Cortex of kidney (tissue), 1 donor: ENCODE measurements around the gene HCK.
A peak's percentile ranks its signal among the peaks of the same experiment; 100 is the strongest.
"Not testable (repeated sequence)": the region's sequence is repeated elsewhere in the genome, so short reads cannot be mapped to it uniquely, and the experiment has no call there.

Source experiments
- DNase-seq: peaks from one replicate; lab custom pipeline; 2025; lab: John Stamatoyannopoulos, UW

HCK gene

DNA sequence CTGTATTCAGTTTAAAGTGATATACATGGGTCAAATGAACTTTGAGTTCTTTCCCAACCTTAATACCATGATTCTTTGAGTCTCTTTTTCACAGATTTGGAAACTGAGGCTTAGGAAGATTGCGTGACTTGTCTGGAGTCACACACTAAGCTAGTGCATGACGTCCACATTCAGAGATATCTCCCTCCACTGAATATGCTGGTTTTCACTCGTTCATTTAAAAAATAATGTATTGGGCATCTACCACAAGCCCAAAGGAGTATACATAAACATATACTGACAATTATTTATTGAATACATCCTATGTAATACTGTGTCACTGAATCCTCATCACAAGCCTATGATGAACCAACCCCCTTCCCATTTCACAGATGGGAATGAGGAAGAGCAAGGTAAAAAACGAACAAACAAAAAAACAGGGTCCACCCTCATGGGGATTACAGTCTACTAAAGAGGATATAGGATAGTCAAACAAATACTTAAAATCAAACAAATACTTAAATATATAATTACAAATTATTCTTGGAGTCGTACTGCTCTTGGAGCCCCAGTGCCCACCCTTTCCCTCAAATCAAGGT lies 56.9 kb downstream of the HCK start:
- no peak for DNase-seq

DNA sequence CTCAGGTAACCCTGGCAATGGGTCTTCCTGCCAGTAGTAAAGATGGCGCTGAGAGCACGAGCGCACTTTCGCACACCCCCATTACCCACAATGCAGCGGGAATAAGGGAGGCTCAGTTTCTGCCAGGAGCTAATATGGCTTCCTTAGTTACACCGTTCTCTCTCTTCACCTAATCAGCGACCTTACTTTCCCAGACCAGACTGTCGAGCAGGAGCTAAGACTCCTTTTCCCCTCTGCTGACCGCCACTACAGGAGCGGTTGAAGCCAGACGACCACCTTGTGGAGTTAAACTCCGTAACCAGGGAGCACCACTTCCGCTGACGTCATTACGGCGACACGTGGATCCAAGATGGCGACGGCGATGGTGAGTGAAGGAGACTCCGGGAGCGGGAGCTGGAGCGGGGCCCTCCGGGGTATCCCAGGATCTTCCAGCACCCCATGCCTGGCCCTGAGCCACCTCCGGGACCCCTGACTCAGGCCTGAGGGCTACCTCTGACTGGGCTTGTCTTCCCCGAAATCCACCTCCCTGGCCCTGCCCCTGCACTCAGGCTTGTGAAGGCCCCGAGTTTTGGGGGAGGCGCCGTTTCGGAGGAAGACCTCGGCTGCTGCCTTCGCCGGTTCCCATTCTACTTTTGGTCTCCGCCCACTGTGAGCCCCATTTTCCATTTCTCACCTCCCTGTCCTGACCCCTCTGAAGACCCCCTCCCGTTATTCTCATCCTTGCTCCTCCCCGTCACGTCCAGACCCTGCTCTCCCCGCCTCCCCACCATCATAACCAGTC lies 57.5 kb downstream of the HCK start, which contains the start of gene TM9SF4:
Gene TM9SF4, plus strand, starts transcription at position 323 of the 781 bp plus-strand sequence. Its CDS starts 27 bp downstream, at position 350.
- DNase-seq = peak; percentile 29

DNA sequence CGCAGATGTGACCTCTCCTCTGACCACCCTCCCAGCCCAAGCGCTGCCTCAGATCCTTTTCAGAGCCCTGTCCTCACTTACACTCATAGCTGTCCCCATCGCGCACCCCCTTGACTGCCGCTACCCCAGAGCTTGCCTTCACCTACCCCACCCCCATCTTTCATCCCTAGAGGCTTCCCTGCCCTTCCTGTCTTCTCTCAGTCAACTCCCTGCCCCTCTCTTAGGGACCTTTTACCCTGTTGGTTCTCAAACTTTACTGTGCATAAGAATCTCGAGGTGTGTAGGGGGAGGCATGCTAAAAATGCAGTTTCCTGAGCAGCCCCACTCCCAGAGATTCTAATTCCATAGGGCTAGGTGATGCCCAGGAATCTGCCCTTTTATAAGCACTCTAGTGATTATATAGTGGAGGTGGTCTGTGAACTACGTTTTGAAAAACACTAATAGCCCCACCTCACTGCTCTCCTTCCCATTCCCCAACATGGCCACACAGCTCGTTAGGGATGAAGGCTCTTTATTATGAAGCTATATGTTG lies 58.2 kb downstream of the HCK start:
- DNase-seq = no peak

DNA sequence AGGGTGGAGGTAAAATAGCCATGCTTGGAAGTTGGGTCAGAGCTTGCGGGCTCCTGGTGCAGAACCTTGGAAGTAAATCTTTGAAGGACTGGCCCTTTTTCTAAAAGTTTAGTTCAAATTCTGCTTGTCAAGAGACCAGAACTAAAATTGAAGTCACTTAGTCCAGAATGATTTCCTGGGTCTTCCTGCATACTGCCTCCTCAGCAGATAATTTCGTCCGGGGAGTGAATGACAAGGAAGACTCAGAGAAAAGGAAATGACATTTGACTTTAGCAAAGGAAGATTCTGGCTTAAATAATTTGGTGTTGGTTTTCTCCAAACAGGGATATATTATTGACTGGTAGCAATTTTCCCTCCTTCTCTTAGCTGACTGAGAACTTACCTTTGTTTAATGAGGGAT lies 58.7 kb downstream of the HCK start:
- no peak for DNase-seq

DNA sequence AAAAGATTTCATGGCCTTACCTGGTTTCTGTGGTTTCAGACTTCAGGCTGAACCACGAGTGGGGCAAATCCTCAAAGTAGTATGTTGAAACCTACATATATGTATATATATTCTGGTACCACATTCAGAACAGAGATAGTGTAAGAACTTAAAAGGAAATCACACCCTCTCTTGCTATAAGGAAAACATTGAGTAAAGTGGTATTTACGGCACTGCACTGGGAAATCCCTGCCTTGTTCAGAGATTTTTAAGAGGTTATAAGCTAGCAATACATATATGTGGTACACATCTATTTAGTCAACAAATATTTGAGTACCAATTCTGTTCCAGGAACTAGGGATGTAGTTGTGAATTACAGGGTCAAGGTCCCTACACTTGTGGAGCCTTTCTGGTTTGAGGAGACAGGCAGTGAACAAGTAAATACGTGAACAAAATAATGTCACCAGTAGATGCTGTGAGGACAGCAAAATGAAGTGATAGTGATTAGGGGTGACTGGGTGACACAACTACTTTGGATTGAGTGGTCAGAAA lies 59.2 kb downstream of the HCK start:
- no peak for DNase-seq

DNA sequence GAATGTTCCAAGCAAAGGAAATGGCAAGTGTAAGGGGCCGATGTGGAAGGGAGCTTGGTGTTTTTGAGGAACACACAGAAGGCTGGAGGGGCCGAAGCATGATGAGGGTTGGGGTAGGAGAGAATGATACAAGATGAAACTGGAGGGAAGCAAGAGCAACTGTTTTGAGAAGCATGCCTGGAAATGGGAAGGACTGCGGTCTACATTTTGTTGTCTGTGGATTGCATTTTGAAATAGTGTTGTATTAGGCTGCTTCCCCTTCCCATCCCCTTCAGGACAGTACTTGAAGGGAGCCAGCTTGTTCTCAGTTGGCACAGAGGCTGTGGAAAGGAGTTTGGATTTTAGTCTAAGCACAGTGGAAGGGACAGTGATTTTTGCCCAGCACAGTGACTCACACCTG lies 59.7 kb downstream of the HCK start:
- no peak for DNase-seq

DNA sequence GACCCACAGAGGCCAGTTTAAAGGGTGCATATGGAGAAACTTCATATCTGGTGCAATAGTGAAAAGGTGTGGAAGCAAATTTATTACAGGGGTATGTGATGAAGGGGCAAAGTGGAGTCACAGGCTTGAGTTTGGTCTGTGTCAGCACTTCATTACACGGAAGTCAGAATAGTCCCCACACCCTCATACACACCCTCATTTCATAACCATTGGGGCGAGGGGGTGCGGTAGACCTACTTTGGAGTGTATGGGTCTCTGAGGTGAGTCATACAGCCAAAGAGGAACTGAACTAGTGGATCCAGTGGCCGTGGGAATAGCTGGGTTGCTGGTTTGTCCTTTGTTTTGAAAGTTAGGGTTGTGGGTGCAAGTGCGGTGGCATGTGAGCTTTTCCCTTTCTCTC lies 60.8 kb downstream of the HCK start:
- DNase-seq = no peak

DNA sequence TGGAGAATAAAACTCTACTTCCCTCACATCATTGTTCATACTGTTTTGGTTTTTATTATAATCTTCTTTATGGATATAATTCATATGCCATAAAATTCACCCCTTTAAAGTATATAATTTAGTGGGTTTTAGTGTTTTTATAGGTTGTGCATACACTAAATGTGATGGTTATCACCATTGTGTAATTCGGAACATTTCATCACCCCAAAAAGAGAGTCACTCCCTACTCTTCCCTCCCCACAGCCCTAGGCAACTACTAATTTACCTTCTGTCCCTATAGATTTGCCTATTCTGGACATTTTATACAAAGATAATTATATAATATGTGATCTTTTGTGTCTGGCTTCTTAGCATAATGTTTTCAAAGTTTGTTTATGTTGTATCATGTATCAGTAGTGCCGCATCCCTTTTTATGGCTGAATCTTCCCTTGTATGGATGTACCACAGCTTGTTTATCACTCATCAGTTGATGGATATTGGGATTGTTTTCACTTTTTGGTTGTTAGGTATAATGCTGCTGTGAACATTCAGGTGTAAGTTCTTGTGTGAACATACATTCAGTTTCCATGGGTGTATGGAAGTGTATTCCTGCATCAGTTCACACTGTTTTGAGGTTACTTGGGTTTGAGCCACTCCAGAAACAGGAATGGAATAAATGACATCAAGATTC lies 61.7 kb downstream of the HCK start:
- DNase-seq = no peak

DNA sequence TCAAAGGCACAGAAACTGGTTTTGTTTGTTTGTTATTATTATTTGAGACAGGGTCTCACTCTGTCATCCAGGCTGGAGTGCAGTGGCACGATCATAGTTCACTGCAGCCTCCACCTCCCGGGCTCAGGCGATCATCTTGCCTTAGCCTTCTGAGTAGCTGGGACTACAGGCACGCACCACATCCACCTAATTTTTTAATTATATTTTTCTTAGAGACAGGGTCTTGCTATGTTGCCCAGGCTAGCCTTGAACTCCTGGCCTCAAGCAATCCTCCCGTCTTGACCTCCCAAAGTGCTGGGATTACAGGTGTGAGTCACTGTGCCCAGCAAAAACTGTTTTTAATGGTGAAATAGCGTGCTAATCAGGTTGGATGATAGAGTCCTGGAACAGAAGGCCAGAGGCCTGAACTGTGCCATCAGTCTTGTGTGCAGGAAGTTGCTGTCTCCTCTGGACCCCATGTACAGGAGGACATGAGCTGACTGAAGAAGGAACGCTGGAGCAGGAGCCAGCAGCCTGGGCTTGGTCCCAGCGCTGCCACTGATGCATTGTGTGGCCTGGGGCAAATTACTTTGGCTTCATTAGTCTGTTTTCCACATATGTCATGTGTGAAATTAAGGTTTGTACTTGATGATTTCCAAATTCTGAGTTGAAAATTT lies 62.4 kb downstream of the HCK start:
- DNase-seq = no peak

DNA sequence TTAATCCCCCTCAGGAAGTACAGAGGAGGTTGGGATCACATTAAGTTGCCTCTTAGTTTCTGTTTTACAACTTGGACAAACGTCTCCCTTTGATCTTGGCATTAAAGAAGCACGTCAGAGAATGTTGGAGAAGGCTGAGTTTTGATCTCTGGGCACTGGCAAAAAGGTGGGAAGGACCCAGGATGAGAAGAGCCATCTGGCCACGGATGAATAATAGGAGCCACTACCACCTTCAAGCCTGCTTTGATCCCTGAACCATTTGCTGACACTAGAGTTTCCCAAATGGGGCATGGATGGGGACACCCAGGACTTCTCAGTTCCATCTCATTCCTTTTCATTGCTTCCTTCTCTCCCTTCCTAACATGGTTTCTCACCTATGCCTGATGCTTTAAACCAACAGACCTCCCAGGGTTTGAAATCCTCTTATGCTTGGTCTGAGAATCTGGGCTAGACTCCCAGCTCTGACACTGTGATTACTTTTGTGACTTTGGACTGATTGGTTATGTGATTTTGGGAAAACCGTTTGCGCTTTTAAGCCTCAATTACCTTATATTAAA lies 63.2 kb downstream of the HCK start:
- DNase-seq = no peak

DNA sequence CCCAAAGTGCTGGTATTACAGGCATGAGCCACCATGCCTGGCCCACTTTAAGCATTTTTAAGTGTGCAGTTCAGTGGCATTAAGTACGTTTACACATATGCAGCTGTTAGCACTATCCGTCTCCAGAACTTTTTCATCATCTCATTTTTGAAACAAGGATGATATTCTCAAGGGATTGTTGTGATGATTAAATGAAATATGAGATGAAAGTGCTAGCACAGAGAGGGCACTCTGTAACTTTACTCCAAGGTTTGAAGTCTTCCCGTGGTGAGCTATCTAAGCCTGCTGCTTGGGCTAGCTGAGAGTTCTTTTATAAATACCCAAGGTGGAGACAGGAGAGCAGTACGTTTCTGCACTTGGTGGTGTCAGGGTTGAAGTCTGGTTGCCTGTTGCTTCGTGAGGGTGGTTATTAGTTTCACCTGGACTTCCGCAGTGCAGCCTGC lies 64.1 kb downstream of the HCK start:
- DNase-seq = no peak

DNA sequence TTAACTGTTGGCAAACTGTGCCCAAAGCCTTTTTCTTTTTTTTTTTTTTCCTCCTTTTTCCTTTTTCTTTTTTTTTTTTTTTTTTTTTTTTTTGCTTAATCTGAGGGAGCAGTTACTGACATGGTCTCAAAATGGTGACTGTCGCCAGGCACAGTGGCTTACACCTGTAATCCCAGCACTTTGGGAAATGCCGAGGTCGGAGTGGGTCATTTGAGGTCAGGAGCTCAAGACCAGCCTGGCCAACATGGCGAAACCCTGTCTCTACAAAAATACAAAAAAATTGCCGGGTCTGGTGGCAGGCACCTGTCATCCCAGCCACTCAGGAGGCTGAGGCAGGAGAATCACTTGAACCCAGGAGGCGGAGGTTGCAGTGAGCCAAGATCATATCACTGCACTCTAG lies 64.8 kb downstream of the HCK start:
- not testable (repeated sequence) for DNase-seq

DNA sequence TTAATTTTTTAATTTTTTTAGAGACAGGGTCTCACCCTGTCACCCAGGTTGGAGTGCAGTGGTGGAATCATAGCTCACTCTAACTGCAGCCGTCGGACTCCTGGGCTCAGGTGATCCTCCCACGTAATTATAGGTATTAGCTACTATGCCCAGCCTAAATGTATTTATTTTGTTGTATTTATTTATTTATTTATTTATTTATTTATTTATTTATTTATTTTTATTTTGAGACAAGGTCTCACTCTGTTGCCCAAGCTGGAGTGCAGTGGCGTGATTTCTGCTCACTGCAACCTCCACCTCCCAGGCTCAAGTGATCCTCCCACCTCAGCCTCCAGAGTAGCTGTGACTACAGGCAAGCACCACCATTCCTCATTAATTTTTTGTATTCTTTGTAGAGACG lies 66.4 kb downstream of the HCK start:
- not testable (repeated sequence) for DNase-seq

DNA sequence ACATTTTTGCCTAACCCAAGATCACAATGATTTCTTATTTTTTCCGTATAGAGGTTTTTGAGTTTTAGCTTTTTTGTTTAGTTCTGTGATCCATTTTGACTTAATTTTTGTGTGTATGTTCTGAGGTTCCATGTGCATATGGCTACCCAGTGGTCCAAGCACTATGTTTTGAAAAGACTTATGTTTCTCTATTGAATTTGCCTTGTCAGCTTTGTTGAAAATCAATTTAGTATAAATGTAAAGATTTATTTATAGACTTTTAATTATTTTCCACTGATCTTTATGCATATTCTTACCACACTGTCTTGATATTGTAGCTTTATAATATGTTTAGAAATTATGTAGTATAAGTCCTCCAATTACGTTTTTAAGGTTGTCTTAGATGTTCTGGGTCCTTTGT lies 67.7 kb downstream of the HCK start:
- DNase-seq = no peak

DNA sequence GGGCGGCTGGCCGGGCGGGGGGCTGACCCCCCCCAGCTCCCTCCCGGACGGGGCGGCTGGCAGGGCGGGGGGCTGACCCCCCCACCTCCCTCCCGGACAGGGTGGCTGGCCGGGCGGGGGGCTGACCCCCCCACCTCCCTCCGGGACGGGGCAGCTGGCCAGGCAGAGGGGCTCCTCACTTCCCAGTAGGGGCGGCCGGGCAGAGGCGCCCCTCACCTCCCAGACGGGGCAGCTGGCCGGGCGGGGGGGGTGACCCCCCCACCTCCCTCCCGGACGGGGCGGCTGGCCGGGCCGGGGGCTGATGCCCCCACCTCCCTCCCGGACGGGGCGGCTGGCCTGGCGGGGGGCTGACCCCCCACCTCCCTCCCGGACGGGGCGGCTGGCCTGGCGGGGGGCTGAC lies 69.9 kb downstream of the HCK start:
- DNase-seq = not testable (repeated sequence)

DNA sequence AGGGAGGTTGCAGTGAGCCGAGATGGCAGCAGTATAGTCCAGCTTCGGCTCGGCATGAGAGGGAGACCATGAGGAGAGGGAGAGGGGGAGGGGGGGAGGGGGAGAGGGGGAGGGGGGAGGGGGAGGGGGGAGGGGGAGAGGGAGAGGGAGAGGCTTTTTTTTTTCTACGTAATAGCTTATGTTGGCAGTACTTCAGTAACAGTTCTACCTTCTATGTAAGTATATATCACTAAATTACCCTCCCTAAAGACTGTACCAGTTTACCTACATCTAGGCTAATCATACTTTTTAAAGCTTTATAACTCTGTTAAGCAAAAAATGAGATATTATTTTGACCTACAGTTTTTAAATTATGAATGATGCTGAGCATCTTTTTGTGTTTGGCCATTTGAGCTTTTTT lies 71.0 kb downstream of the HCK start:
- DNase-seq = no peak

DNA sequence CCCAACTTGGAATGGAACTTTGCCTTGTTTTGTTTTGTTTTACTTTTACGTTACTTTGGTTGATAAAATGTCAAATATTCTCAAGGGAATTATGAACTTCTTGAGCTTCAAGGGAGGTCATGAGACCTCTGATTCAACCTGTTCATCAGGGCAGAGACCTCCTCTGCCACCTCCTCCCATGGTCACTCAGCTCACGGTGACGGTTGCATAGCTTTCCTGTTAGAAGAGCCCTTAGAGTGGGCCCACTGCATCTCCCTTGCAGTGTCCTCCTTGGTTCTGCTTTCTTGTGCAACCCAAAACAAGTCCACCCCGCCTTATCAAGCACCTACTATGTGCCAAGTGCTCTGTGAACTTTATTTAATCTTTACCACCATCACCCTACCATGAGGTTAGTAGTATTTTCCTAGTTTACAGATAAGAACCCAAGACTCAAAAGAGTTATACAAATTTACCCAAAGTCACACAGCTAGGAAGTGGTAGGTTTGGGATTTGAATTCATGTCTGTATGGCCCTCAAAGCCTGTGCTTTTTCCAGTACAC lies 72.9 kb downstream of the HCK start:
- no peak for DNase-seq

DNA sequence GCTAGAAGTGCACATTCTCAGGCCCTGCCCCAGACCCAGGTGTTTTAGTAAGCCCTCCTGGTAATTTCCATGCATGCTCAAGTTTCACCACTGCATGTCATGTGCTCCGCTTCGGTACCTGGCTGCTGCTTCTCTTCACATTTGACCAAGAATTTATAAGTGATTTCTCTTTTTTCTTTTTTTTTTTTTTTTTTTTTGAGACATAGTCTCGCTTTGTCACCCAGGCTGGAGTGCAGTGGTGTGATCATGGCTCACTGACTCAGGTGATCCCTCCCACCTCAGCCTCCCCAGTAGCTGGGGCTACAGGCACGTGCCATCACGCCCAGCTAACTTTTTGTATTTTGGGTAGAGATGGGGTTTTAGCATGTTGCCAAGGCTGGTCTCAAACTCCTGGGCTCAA lies 73.5 kb downstream of the HCK start:
- no peak for DNase-seq

DNA sequence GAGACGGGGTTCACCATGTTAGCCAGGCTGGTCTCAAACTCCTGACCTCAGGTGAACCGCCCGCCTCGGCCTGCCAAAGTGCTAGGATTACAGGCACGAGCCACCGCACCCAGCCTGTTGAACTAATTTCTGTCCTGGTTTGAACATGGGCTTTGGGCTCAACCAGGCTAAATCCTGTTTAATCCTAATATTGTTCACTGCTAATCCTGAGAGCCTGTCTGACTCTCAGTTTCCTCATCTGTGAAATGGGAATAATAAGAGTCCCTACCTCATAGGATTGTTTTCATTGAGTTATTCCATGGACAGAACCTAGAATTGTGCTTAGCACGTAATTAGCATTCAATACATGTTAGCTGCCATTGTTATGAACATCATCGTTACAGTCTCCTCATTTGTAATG lies 74.9 kb downstream of the HCK start:
- no peak for DNase-seq

DNA sequence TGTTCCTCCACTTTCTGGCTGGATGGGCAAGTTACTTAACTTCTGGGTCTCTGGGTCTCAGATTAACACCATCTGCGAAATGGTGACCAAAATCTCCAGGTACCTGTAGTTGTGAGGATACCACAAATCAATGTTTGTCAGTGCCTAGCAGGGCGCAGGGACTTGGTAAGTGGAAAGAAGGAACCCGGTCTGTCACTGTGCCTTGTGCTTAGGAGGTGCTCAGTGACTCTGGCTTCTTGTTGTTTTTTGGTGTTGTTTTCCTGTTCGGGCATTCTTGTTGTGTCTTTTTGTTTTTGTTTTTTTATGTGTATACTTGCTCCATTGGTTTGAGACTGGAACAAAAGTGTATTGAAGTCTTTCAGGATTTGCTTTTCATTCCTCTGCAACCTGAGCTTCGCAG lies 75.3 kb downstream of the HCK start:
- no peak for DNase-seq

DNA sequence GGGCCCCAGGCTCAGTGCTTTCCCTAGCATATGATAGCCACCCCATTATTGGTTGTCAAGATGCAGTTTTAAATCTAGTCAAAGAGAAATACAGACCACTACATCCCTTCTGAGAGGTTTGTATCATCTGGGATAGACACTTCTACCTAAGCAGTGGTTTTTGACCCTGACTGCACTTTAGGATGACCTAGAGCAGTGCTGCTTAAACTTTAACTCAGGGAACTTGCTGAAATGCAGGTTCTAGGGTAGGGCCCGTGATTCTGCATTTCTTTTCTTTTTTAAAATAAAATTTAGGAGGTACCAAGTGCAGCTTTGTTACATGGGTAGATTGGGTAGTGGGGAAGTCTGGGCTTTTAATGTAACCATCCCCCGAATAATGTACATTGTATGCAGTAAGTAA lies 76.1 kb downstream of the HCK start:
- no peak for DNase-seq

DNA sequence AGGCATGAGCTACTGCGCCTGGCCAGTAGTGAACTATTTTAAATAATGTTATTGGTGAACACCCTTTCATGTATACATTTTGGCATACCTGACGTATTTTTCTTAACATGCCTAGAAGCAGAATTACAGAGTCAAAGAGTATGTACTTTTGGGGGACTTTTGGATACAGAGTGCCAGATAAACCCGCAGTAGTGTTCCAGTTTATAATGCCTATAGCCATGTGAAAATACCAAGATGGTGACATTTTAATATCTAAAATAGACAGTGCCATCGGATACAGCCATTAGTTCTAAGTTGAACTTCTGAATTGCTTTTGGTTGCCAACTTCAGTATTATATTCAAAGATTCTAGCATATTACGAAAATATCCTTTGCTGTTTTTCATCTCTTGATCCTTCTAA lies 77.8 kb downstream of the HCK start:
- DNase-seq = no peak
